NCI-H82 treated with DMSO at 0.1 percent for 48 hours (cell line): ENCODE results near the gene TRAM2.
A peak's percentile ranks its signal among the peaks of the same experiment; 100 is the strongest.

ENCODE experiments used
- DNase-seq: peaks from one replicate; lab custom pipeline; 2025; ENCODE audit not compliant: unreplicated experiment; lab: John Stamatoyannopoulos, UW

The TRAM2 gene

DNA sequence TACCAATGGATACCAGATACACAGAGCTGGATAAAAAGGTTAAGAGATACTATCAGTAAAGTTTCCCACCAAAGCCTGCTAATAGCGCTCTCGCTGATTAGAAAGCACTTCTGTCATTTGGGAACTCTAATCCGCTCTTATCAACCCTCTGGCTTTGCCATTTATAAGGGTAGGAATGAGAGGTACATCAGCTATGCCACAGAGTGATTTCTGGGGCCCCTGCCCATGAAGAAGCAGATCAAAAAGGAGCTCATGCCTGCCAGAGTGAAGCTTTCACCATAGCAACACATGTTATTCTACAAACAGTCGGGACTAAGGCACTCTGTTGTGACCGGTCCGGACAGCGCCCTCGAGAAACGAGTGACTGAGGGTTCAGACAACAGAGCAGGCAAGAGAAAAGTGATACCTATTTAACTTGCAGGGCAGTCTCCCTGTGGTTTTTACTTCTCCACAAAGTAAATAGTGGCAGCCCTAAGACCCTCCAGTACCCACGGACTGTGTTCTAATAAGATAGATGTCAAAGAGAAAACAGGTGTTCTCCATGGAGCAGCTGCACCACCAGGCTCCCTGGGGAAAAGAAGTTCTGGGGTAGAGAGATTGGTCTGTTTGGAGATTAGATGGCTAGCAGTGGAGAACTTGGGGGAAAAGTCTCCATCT is 5.6 kb downstream of the TRAM2 start:
- DNase-seq, result peak; percentile 61

DNA sequence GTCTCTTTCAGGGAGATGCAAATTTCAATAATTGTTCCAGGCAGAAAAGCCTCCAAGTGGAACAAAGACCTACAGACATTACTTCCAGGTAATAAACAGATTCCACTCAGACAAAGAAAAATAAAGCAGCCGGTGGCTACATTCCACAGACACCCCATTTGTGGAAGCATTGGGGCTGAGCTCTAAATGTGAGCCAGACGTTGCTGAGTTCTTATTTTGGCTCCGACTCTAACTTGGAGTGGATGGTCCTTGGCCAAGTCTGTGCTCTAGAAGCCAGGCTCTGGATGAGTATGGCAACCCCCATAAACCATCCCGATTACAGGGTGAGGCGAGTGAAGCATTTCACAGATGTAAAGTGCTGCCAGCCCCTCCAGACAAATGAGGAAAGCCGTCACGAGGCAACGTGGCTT is 6.6 kb downstream of the TRAM2 start:
- no peak for DNase-seq

DNA sequence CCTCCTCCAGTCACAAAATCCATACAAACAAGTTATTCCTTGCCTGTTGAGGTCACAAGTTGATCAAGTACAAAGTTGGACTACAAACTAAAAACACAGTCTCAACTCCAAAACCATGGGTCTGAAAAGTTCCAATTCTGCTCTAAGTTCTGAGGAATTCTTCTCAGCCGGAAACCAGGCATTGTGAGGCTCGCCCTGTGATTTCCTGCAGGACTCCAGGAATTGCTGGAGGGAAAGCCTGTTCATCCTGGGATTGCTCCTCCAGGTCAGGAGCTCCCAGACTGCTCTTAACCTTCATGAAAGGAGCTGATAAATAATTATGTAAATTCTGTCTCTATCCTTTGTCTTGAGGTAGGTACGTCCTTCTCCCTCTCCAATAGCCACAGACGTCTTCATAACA is 8.5 kb downstream of the TRAM2 start:
- no peak for DNase-seq

DNA sequence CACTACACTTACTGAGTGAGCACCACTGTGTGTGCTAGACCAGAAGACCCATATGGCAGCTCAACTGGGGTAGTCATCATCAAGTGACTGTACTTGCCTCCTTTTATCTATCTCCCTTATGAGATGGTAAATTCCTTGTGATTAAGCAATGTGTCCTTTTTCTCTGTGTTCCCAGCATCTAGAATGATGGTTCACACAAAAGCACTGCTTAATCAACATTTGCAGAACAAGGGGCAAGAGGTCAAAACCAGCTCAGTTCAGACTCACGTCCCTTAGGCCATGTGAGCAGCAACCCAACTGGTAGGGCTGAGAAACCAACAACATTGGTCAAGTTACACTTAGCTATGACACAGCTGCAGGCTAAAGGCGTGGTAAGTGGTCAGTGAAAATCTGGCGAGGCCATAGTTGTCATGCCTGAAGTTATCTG is 10.0 kb downstream of the TRAM2 start:
- DNase-seq, result no peak

DNA sequence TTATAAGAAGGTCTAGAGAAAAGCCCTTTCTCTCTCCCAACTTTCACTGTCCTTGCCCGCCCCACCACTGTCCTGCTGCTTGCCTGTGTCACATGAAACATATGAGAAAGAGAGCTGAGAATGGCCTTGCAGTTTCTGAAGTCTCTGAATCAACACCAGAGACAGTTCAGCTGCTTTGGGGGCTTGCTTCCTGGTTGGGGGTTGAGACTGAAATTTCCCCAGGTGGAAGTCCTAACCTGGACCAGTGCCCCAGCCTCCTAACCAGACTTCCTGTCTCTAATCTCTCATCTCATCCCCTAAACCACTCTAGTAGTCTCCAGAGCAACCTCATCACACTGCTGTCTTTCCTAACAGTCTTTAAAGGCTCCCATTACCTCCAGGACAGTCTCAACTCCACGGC is 10.7 kb downstream of the TRAM2 start:
- no peak for DNase-seq

DNA sequence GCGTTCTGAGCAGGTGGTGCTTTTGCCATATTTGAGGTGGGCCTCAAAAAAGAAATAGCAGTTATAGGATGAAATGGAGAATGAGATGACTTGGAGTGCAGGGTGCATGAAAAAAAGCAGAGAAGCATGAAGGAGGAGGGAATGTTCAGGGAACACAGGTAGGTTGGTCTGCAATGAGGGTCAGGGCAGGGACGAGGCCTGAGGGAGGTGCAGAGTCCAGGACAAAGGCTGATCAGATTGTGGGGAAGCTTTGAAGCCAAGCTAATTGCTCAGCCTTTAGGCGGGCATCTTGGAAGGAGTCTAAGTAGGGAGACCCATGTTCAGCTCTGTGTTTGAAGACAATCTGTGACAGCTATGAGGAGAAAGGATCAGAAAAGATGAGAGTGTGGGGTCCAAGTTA is 12.0 kb downstream of the TRAM2 start:
- no peak for DNase-seq

DNA sequence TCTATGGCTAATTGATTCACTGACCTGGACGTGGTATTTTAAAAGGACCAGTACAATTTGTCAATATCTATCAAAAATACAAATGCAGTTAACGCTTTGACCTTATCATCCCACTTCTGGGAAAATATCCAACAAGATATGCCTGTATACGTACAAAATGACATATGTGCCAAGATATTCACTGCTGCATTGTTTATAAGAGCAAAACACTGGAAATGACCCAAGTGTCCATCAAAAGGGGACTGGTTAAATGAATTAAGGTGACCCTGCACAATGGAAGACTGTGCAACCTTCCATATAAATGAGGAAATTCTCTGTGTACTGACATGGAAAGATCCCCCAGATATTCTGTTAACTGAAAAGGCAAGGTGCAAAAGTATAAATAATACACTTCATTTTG is 13.9 kb downstream of the TRAM2 start:
- DNase-seq, result no peak

DNA sequence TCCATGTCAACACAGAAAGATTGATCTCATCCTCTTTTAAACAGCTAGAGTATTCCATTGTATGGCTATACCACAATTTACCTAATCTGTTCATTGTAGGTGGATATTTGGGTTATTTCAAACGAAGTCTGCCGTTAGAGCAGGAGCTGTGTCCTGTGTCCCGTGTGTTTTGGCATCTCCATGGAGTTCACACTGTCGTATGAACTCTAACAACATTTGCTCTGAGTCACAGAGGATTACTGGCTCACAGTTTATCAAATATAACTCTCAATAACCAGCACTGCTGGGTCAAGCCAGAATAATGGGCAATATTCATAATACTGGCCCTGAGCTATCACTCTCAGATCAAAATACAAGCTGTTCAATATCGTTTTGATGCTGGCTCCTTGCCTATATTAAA is 16.4 kb downstream of the TRAM2 start:
- no peak for DNase-seq

DNA sequence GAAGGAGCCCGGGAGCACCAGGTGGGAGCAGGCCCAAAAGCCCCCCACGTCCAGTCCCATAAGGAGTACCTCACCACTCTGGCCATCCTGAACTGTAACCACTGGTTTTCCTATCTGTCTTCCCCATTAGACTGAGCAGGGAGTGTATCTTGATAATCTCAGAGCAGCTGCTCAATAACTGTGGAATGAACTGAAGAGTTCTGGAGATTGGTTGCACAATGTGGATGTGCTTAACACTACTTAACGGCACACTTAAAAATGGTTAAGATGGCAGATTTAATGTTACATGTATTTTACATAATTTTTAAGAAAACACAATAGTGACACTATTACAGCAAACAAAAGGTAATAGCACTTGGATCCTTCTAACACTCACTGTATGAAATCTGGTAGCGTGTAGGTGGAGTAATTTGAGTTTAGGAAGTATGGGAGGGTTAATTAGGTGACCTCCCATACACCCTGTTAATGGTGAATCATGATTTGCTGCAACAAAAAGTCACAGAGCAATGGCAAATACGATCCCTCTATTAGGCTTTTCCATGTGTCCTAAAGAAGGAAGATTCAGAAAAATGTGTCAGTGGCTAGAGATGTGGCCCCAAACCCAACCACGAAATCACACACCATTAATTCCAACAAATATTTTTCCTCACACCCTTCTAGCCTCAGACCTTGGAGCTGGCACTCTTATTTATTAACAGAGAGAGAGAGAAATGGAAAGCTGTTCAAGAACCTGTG is 18.4 kb downstream of the TRAM2 start:
- DNase-seq, result no peak

DNA sequence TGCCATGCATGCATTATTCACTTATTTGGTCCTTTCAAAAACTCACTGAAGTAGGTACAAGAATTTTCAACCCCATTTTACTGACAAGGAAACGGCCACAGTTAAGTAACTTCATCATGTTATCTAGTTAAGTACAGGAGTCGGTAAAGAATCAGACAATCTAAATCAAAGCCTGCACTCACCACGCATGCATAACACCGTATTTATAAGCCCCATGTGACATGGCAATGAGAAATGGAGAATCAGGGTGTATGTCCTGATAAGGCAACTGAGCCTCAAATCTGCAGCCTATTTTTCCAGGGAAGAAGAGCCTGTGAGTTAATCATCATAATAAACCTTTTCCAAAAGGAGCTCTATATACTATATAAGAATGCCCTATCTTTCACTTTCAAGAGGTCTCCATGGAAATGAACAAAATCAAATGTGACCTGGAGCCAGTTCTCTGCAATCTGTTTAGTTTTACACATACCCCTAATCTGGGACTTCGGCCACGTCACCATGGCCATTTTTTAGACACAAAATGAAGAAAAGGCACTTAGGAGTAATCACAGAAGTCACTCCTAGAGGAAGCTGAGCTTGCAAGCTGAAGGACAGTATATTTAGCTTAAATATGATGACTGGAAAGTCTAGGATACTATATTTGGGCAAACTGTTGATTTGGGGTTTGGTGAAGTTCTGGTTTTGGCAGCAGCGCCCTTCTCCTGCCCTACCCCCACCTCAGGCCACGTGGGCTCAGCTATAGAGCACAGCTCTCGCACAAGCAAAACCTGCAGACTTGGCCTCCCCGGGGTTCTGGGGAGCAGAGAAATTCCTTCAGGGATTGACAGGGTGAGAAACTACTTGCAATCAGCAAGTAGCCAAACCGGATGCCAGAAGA is 19.2 kb downstream of the TRAM2 start:
- DNase-seq, result no peak

DNA sequence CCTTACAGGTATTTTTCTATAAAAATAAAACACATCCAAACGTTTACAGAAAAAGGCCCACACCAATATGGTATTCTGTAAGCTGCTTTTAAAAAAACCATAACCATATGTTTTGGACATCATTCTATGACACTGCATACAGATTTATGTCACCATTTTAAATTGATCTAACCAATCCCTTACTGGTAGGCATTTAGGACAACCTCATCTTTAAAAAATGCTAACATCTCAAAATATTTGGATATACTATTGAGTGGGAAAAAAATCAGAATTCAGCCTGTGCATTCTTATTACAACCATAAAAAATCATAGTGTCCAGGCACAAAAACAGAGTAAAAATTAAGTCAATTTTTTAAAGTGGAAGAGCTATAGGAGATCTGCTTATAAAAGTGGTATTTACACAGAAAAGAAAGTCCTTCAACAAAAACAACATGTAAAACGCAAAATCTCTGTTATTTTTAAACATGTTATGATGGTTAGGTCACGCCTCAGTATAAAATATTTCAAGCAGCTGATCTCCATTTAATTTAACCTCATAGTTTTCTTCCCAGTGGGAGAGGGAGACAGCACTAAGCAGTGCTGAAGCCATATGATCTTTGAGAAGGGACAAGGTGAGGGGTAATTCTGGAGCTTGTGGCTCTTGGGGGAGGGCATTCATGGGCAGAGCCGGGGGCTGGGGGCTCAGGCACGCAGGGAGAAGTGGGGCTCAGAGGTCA is 21.2 kb downstream of the TRAM2 start:
- DNase-seq, result no peak

DNA sequence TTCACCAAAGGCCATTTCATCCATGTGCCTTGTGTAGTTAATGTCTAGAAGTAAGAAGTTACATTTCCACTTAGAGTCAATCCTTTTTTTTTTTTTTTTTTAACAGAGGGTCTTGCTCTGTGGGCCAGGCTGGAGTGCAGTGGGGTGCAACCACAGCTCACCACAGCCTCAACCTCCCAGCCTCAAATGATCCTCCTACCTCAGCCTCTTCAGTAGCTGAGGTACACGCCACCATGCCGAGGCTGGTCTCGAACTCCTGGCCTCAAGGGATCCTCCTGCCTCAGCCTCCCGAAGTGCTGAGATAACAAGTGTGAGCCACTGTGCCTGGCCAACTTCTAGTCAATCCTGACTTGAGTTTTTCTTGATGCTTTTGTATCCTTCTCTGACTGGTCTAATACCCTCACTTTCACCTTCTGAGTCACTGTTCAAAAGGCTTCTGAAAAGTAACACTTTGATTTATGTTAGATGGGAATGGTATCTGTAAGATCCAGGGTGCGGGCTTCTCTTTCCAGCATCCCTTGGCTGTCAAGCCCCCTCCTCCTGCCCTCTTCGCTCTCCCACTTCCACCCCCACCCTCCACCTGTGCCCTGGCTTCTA is 22.1 kb downstream of the TRAM2 start:
- no peak for DNase-seq

DNA sequence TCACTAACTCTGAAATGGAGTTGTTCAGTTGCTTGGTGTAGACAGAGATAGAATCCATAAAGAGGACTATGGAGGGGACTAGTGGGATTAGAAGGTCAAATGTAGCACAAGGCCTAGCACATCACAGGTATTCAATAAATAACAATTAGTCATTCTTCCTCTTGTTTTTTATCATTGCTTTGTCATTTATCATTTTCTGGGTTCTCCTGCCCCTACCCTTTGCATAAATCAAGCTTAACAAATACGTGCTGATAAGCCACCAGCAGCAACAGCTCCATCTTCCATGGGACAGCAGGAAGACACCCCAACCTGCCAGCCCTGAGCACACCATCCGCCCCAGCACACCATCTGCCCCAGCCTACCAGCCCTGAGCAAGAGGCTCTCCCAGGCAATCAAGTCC is 23.1 kb downstream of the TRAM2 start:
- DNase-seq, result no peak

DNA sequence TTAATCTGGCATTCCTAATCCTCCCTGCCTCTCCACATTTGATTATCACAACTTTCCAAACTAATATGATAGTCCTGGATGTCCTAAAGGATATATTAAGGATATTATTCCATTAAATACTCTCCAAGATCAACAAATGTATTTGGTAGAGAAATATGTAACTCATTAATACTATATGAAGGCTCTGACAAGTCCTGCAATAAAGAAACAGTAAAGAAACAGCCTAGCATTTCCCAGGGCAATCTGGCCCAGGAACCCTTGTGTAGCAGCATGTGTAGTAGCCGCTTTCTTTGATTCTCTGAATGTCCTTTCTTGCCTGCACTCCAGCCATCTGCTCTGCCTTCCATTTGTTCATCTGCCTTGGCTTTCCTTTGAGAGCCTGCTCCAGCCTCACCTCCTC is 23.7 kb downstream of the TRAM2 start:
- DNase-seq, result peak; percentile 67

DNA sequence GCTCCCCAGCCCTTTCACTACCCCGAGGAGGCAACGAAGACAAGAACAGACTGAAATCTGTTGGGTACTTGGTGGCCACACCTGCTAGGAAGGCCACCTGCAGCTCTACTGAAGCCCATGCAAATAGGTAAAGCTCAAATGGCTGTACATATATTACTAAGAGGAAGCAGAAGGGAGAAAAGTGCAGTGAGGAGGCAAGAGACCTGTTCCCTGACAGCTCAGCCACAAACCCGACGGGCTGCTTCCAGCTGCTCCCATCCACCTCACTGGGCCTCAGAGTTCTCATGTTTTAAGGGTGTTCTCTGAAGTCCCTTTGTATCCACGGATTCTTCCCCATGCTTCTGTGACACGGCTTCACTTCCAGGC is 24.6 kb downstream of the TRAM2 start:
- no peak for DNase-seq

DNA sequence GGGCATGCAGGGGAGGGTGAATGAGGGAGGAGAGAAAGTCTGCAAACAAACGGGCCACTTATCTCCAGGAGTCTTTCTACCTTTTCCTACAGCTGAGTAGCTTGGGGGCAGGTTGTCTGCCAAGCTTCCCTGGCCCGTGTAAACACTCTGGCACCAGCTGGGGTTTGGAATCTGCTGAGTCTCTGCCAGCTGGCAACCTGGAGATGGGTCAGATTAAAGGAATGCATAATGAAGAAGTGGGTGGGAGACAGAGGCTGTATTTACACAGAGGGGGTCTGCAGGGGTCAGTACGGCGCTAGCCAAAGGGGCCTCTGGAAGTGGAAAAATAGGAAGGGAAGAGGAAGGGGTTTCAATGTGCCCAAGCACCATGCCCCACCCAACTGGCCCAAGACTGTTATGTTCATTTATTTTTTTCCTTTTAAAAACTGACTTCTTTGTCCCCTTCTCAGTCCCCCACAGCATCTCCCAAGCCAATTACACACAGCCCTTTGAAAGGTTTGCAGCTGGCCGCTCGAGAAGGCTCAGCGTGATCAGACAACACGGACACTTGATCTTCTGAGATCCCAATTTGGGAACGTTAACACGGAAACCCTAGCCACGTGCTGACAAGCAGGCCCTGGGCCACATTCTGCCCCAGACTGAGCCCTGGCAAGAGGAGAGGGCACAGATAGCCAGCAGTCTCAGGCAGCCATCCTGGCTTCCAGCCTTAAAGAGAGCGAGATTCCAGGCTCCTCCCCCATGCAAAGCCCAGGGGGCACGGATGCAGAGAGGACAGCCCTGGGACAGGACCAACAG is 25.2 kb downstream of the TRAM2 start:
- DNase-seq, result peak; percentile 69

DNA sequence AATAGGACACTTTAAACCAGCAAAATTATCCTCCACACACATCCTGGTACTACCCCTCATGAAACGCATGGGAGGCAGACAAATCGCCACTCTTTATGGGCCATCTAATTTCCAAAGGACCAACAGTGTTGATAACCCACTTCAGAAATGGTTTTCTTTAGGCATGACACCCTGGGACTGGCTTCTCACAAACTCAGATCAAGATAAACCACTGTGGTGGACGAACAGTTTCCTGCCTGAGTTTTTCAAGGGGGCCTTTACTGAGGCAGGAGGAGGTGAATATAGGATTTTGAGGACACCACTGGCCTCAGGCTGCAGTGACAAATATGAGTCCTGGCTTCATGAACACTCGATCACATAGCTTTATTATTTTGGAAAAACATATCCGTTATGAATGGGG is 26.0 kb downstream of the TRAM2 start:
- DNase-seq, result no peak

DNA sequence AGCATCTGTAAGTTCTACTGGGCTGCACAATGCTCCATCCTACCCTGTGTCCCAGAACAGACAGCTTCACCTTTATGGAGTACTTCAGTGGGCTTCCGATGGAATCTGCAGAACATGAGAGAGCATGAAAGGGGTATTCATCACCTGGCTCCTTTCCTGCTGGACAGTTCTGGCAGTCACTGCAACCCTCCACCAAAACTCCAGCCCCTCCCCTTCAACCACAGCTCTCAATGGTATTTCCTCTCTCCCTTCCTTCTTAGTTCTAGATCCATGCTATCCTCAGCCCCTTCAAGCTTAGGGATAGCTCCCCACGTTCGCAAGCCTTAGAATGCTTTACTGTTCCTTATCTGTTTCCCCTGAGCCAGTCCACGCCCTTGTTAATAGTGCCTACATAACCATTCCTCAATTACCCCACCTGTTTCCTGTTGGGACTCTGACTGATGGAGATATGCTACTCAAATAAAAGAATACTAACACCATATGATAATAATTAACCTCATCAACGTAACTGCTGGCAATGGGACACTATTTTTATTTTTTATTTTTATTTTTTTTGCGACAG is 26.8 kb downstream of the TRAM2 start:
- no peak for DNase-seq

DNA sequence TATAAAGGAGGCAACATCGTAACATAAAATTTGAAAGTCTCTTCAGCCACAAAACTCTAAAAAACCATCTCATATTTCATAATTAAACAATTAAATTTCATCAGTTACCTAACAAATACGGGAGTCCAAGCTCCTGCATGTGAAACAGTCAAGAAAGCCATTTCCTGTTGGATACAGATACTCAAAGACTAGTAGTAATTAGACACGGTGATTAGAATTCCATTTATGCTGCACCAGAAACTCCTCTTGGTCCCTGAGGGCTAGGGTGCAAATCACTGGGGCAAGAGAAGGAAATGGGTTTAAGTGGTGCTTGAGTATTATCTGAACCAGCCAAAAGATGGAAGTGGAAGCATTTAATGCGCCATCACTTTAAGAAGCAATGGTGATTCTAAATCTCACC is 27.4 kb downstream of the TRAM2 start:
- DNase-seq, result no peak

DNA sequence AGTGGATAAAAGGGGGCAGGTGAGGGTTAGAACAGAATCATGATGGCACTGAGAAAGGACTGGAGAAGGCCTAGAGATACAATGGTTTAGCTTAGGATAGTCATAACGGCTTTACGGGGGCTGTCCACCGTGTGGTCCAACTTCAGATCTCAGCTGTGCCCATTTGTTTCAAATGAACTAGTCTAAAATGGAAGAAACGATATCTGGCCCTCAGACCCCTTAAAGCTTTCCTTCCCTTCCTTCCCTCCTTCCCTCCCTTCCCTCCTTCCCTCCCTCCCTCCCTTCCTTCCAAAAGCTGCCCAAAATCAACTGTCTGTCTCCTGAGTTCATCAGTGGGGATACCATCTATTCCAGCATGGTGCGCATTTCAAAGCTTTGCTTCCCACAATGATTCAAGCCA is 27.9 kb downstream of the TRAM2 start:
- DNase-seq, result no peak
